ENCODE measurements around the gene TP53TG5. TPM values are rescaled to one million over a fixed set of nuclear protein-coding genes. Genes with fewer than 3 reads are reported as not detected.

Gene TP53TG5
- total and polyA plus RNA-seq, 3 donors from 2014 or later = 6.4 to 28.2 (median 12.3) TPM

GRCh38 chr20:45337367-45338120 is 40.6 kb downstream of the TP53TG5 start:
- TF ChIP-seq CTCF (IDR thresholded peaks at IDR 0.05) (no peak), POLR2A (IDR thresholded peaks at IDR 0.05) (no peak)
- WGBS, 2 donors = 43 to 45% methylated on average over 13 to 15 of the region's 15 CpGs
- Histone ChIP-seq H3K27me3 (no peaks in the 10 kb centered on the region), H3K36me3 (ENCODE audit: low read depth, missing control alignments) (no peaks in the 10 kb centered on the region), H3K4me1 (peaks cover 42% of the 10 kb centered on the region), H3K9me3 (no peaks in the 10 kb centered on the region), H3K4me3 (no peak overlapping the region), H3K27ac (peak overlapping the region; percentile 22 to 64)
- intact Hi-C loops (cut with DNase I; ENCODE audit: low total_unique reads) = no loop called here
- DNase-seq = peak; percentile 67

GRCh38 chr20:45336530-45337366 is 41.4 kb downstream of the TP53TG5 start:
- intact Hi-C loops (cut with DNase I; ENCODE audit: low total_unique reads) = no loop called here
- no peaks in the 10 kb centered on the region for H3K36me3 ChIP-seq (ENCODE audit: low read depth, missing control alignments)
- no peak for TF ChIP-seq POLR2A (IDR thresholded peaks at IDR 0.05)
- TF ChIP-seq CTCF (IDR thresholded peaks at IDR 0.05) = no peak
- no peak overlapping the region for H3K4me3 ChIP-seq
- H3K4me1 ChIP-seq = peaks cover 34% of the 10 kb centered on the region
- DNase-seq = no peak
- no peaks in the 10 kb centered on the region for H3K9me3 ChIP-seq
- 68 to 73% methylated on average over 9 to 11 of the region's 11 CpGs for WGBS, 2 donors
- peak overlapping the region in 1 of 2 donors; percentile 64 for H3K27ac ChIP-seq
- H3K27me3 ChIP-seq = no peaks in the 10 kb centered on the region

- intact Hi-C loops (cut with DNase I; ENCODE audit: low total_unique reads) = no loop called here
- DNase-seq = no peak
- Histone ChIP-seq H3K27ac (no peak overlapping the region), H3K9me3 (no peaks in the 10 kb centered on the region), H3K4me1 (no peaks in the 10 kb centered on the region), H3K36me3 (ENCODE audit: low read depth, missing control alignments) (no peaks in the 10 kb centered on the region), H3K27me3 (no peaks in the 10 kb centered on the region), H3K4me3 (no peak overlapping the region)
- 90 to 93% methylated on average over 3 of the region's 3 CpGs for WGBS, 2 donors
- TF ChIP-seq POLR2A (IDR thresholded peaks at IDR 0.05) = no peak
- TF ChIP-seq CTCF (IDR thresholded peaks at IDR 0.05) = no peak
Measured at GRCh38 chr20:45330476-45330875, 47.6 kb downstream of the TP53TG5 start.

DNA sequence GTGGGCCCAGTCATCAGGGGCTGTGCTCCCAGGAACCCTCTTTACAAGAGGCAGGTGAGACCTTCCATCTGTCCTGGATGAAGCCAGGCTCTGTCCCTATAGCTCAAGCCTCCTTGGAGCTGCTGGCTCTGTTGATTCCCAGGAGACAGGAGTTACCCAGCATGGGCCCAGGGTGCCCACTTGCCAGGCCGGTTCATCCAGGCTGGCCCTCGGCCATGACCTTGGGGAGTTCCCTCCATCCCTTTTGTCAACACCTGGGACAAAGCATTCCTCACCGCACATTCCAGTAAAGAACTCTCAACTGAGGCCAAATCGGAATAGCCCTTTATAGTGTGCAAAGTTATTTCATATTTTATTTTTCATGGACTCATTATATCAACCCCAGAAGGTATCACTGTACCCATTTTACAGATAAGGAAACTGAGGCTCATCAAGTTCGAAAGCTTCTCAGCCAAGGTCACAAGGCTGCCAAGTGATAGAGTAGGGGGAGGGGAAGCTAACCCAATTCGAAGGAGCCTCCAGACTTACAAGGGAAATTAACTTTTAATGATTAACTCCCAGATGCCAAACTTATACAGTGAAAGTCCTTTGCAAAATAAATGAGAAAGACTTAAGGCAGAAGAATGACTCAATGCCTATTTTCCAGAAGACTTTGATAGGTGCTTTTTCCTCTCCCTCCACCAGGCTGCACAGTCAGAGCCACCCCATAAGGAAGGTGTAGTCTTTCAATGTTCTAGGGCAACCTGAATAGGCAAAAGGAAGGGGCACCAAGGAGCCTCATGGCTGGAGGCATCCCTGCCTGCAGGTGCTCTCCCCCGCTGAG is 48.4 kb downstream of the TP53TG5 start:
- intact Hi-C loops (cut with DNase I; ENCODE audit: low total_unique reads) = no loop called here
- Histone ChIP-seq H3K27ac (no peak overlapping the region), H3K4me1 (no peaks in the 10 kb centered on the region), H3K27me3 (no peaks in the 10 kb centered on the region), H3K4me3 (no peak overlapping the region), H3K36me3 (ENCODE audit: low read depth, missing control alignments) (no peaks in the 10 kb centered on the region), H3K9me3 (no peaks in the 10 kb centered on the region)
- no peak for TF ChIP-seq POLR2A (IDR thresholded peaks at IDR 0.05)
- no peak for TF ChIP-seq CTCF (IDR thresholded peaks at IDR 0.05)
- 67 to 73% methylated on average over 7 of the region's 7 CpGs for WGBS, 2 donors
- no peak for DNase-seq

Measured in testis (tissue), 3 donors.